ENCODE measurements around the gene NTN3. TPM values are rescaled to one million over a fixed set of nuclear protein-coding genes. Genes with fewer than 3 reads are reported as not detected.

Gene NTN3
- total RNA-seq, 2 experiments from 2014 or later: not detected

DNA sequence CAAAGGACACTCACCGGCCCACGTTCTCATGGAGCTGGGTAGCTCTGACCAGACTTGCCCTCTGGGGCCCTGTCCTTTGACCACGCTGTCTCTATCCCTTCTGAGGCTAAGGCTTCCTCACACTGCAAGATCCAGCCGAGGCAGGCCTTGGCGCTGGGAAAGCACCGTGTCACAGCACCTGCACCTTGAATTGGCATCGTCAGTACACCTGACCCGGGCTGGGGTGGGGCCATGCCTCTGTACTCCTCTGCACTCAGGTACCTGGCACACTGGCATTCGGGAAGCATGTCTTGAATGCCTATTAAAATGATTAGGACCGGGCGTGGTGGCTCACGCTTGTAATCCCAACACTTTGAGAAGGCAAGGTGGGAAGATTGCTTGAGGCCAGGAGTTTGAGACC, 9.9 kb downstream of the NTN3 start:
- peaks cover 6% of the 10 kb centered on the region for H3K4me1 ChIP-seq (ENCODE audit: insufficient read depth, low read length)
- no peaks in the 10 kb centered on the region for H3K27me3 Mint-ChIP-seq
- intact Hi-C loops (cut with DNase I, micrococcal nuclease): no loop called here
- no peaks in the 10 kb centered on the region for H3K9me3 Mint-ChIP-seq
- TF ChIP-seq, protein P1, sequence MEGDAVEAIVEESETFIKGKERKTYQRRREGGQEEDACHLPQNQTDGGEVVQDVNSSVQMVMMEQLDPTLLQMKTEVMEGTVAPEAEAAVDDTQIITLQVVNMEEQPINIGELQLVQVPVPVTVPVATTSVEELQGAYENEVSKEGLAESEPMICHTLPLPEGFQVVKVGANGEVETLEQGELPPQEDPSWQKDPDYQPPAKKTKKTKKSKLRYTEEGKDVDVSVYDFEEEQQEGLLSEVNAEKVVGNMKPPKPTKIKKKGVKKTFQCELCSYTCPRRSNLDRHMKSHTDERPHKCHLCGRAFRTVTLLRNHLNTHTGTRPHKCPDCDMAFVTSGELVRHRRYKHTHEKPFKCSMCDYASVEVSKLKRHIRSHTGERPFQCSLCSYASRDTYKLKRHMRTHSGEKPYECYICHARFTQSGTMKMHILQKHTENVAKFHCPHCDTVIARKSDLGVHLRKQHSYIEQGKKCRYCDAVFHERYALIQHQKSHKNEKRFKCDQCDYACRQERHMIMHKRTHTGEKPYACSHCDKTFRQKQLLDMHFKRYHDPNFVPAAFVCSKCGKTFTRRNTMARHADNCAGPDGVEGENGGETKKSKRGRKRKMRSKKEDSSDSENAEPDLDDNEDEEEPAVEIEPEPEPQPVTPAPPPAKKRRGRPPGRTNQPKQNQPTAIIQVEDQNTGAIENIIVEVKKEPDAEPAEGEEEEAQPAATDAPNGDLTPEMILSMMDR (IDR thresholded peaks at IDR 0.05): no peak
- H3K4me1 Mint-ChIP-seq (ENCODE audit: low read depth): peaks cover 7% of the 10 kb centered on the region
- ATAC-seq (ENCODE audit: poor library complexity) (no peak), DNase-seq (no peak)
- H3K27ac ChIP-seq (ENCODE audit: low read depth in 1 of 2, low read length in 2 of 2): no peak overlapping the region
- H3K4me3 ChIP-seq (ENCODE audit: low read length): no peak overlapping the region
- no peaks in the 10 kb centered on the region for H3K36me3 Mint-ChIP-seq (ENCODE audit: low read depth)
- POLR2A ChIA-PET: no interaction called here
- no peaks in the 10 kb centered on the region for H3K27me3 ChIP-seq (ENCODE audit: control insufficient read depth in 1 of 2, insufficient read depth in 2 of 2, low read length in 2 of 2)
- no peaks in the 10 kb centered on the region for H3K9me3 ChIP-seq (ENCODE audit: control insufficient read depth in 1 of 2, insufficient read depth in 1 of 2, low read length in 2 of 2)
- CTCF ChIA-PET: no interaction called here
- H3K27ac Mint-ChIP-seq: no peak overlapping the region
- H3K4me3 Mint-ChIP-seq: no peak overlapping the region
- no peaks in the 10 kb centered on the region for H3K36me3 ChIP-seq (ENCODE audit: insufficient read depth, low read length)

DNA sequence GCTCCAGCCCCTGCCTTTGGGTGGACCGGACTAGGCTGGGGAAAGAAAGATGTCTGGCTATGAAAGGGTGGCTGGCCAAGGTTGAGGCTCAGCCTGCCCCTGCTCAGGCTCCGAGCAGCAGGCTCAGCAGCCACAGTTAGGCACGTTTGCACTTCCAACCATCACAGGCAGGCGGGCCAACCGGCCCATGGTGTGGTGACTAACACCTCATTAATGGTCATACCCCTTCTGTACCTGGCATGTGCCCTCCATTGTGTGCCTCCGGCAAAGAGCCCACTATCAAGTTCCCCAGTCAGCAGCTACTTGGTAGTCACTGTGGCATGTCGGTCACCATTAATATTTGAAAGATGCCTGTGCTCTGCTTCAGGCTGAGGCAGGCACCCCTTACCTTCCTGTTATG, 10.6 kb downstream of the NTN3 start:
- Mint-ChIP-seq H3K9me3 (no peaks in the 10 kb centered on the region), H3K4me1 (ENCODE audit: low read depth) (peaks cover 8% of the 10 kb centered on the region), H3K36me3 (ENCODE audit: low read depth) (no peaks in the 10 kb centered on the region), H3K27ac (no peak overlapping the region), H3K27me3 (no peaks in the 10 kb centered on the region), H3K4me3 (no peak overlapping the region)
- intact Hi-C loops (cut with DNase I, micrococcal nuclease): no loop called here
- H3K27ac ChIP-seq (ENCODE audit: low read depth in 1 of 2, low read length in 2 of 2): no peak overlapping the region
- H3K4me3 ChIP-seq (ENCODE audit: low read length): no peak overlapping the region
- no peaks in the 10 kb centered on the region for H3K27me3 ChIP-seq (ENCODE audit: control insufficient read depth in 1 of 2, insufficient read depth in 2 of 2, low read length in 2 of 2)
- no peak for DNase-seq
- ChIA-PET POLR2A (no interaction called here), CTCF (no interaction called here)
- H3K36me3 ChIP-seq (ENCODE audit: insufficient read depth, low read length): no peaks in the 10 kb centered on the region
- H3K4me1 ChIP-seq (ENCODE audit: insufficient read depth, low read length): peaks cover 4% of the 10 kb centered on the region
- ATAC-seq (ENCODE audit: poor library complexity): no peak
- TF ChIP-seq, protein P1 (IDR thresholded peaks at IDR 0.05): no peak
- no peaks in the 10 kb centered on the region for H3K9me3 ChIP-seq (ENCODE audit: control insufficient read depth in 1 of 2, insufficient read depth in 1 of 2, low read length in 2 of 2)

DNA sequence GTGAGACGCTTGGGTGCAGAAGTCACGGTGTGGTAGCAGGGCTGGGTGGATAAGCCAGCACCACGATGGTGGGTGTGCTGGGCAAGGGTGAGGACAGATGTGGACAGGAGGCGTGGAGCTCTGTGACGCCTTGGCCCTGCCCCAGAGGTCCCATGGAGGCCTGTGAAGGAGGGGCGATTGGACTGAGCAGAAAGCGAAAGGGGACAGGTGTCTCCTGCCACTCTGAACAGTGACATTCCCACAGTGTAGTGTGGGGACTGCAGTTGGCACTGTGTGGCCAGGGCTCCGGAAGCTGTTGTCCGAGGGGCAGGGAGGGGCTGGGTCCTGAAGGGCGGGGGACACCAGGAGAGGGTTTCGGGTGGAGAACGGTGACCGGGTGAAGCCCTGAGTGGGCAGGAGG, 11.2 kb downstream of the NTN3 start:
- intact Hi-C loops (cut with DNase I, micrococcal nuclease): no loop called here

More for the DNA sequence above, 11.2 kb downstream of the NTN3 start:
- DNase-seq: no peak
- Mint-ChIP-seq H3K36me3 (ENCODE audit: low read depth) (no peaks in the 10 kb centered on the region), H3K27me3 (no peaks in the 10 kb centered on the region), H3K4me3 (no peak overlapping the region), H3K27ac (no peak overlapping the region), H3K9me3 (no peaks in the 10 kb centered on the region), H3K4me1 (ENCODE audit: low read depth) (peaks cover 8% of the 10 kb centered on the region)
- H3K4me3 ChIP-seq (ENCODE audit: low read length): no peak overlapping the region
- no peaks in the 10 kb centered on the region for H3K9me3 ChIP-seq (ENCODE audit: control insufficient read depth in 1 of 2, insufficient read depth in 1 of 2, low read length in 2 of 2)
- no peaks in the 10 kb centered on the region for H3K36me3 ChIP-seq (ENCODE audit: insufficient read depth, low read length)
- POLR2A ChIA-PET: no interaction called here
- TF ChIP-seq, protein P1 (IDR thresholded peaks at IDR 0.05): no peak
- ATAC-seq (ENCODE audit: poor library complexity): no peak
- CTCF ChIA-PET: no interaction called here
- H3K27ac ChIP-seq (ENCODE audit: low read depth in 1 of 2, low read length in 2 of 2): no peak overlapping the region
- peaks cover 10% of the 10 kb centered on the region for H3K4me1 ChIP-seq (ENCODE audit: insufficient read depth, low read length)
- no peaks in the 10 kb centered on the region for H3K27me3 ChIP-seq (ENCODE audit: control insufficient read depth in 1 of 2, insufficient read depth in 2 of 2, low read length in 2 of 2)

Measured in CD4-positive, alpha-beta T cell (primary cell).